Coronary artery (tissue), 2 donors: ENCODE data around the gene ATP4A.
A peak's percentile ranks its signal among the peaks of the same experiment; 100 is the strongest.
"Not testable (repeated sequence)": the region's sequence is repeated elsewhere in the genome, so short reads cannot be mapped to it uniquely, and the experiment has no call there.

Experiments used
- DNase-seq: peaks from one replicate; pipeline ENCODE4 v3.0.0-alpha.2; 2017; ENCODE audit warnings: low spot score
- H3K27ac ChIP-seq, 2 donors: fragments of 200-600 bp; sonication (generic); one replicate each; pipeline ENCODE4 v1.5.1; 2016 to 2019
- H3K4me3 ChIP-seq: fragments of 200-600 bp; sonication (generic); 2 replicates; pipeline ENCODE4 v1.5.1; 2016; ENCODE audit warnings: mild to moderate bottlenecking, moderate library complexity
- TF ChIP-seq, protein P1 (sequence below): fragments of 200-600 bp; sonication (generic); IDR thresholded peaks from one replicate; pipeline ENCODE4 v1.5.1; 2019; ENCODE audit warnings: antibody characterized with exemption

The ATP4A gene

DNA sequence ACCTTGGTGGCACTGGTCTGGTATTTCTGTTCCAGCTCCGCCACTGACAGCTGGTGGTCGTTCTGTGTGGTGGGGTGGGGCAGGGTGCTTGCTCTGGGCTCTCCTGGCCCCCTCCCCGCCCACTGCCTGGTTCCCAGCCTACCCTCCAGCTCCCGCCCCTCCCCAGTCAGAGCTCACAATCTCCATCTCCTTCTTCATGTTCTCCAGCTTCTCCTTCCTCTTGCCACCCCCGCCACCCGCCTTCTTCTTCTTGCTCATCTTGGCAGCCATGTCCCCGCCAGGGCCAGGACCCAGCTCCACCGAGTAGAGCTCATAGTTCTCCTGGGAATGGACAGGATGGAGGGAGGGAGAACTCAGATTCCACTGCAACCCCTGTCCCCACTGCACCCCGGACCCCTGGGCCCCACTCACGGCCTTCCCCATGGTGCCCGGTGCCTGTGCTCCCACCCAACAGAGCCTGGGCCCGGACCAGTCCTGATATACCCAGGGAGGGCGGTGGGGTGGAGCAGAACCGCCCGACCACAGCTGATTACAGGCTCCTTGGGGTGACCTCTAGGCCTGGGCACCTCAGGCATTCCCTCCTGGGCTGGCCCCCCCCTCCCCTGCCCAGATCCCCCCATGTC lies at the start of gene ATP4A:
Gene ATP4A (minus strand): TSS at position 452 of the 623 bp plus-strand sequence. CDS start 29 bp downstream, at position 423.
- no peak for DNase-seq
- no peak within 1 kb of the TSS for H3K4me3 ChIP-seq
- H3K27ac ChIP-seq: no peak within 1 kb of the TSS
- TF ChIP-seq, protein P1, sequence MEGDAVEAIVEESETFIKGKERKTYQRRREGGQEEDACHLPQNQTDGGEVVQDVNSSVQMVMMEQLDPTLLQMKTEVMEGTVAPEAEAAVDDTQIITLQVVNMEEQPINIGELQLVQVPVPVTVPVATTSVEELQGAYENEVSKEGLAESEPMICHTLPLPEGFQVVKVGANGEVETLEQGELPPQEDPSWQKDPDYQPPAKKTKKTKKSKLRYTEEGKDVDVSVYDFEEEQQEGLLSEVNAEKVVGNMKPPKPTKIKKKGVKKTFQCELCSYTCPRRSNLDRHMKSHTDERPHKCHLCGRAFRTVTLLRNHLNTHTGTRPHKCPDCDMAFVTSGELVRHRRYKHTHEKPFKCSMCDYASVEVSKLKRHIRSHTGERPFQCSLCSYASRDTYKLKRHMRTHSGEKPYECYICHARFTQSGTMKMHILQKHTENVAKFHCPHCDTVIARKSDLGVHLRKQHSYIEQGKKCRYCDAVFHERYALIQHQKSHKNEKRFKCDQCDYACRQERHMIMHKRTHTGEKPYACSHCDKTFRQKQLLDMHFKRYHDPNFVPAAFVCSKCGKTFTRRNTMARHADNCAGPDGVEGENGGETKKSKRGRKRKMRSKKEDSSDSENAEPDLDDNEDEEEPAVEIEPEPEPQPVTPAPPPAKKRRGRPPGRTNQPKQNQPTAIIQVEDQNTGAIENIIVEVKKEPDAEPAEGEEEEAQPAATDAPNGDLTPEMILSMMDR: no peak

DNA sequence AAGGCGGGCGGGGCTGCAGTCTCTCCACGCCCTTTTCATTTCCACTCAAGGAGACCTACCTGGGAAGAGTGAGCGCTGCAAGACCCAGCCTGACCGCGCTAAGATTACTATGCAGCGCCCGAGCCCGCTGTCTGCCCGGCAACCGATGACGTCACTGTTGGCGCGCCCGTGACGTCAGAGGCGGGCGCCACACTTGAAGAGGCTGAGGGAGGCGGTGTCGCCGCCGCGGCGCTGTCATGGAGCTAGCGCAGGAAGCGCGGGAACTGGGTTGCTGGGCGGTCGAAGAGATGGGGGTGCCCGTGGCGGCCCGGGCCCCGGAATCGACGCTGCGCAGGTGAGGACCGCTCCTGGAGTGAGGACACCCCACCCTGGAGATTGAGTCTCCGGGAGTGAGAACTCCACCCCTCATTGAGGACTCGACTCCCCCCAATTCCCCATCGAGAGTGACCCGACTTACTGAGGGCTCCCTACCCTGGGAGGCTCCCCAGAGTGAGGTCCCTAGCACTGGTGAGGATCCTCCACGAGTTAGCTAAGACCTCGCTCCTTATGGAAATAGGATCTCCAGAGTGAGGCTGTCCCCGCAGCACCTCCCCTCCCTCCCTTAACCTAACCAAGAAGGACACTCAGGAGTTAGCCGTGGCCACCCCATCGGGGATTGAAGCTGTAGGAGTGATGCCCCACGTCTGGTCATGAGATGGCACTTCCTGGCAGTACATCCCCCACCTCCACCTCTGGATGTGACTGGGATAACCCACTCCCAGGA lies 49.3 kb upstream of the ATP4A start, which contains the start of gene HAUS5:
Gene HAUS5 (plus strand): TSS at position 177 of the 763 bp plus-strand sequence. CDS start 60 bp downstream, at position 237.
- H3K4me3 ChIP-seq: peak within 1 kb of the TSS; percentile 80
- H3K27ac ChIP-seq: peak within 1 kb of the TSS; percentile 57 to 68
- peak; percentile 94 for DNase-seq
- TF ChIP-seq, protein P1: no peak

DNA sequence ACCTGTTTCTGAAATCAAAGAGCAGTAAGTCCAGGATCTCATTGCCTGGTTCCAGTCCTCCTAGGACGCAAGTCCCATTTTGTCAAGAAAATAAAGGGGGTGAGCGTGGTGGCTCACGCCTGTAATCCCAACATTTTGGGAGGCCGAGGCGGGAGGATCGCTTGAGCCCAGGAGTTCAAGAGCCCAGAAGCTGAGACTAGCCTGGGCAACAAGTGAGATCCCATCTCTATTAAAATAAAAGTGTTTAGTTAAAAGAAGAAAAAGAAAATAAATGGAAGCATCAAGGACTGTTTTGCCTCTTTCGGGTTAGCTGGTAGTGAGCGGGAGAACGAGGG lies 48.7 kb upstream of the ATP4A start:
- Histone ChIP-seq H3K27ac (peak overlapping the region; percentile 57 to 68), H3K4me3 (peak overlapping the region; percentile 80)
- DNase-seq: no peak
- TF ChIP-seq, protein P1: no peak

DNA sequence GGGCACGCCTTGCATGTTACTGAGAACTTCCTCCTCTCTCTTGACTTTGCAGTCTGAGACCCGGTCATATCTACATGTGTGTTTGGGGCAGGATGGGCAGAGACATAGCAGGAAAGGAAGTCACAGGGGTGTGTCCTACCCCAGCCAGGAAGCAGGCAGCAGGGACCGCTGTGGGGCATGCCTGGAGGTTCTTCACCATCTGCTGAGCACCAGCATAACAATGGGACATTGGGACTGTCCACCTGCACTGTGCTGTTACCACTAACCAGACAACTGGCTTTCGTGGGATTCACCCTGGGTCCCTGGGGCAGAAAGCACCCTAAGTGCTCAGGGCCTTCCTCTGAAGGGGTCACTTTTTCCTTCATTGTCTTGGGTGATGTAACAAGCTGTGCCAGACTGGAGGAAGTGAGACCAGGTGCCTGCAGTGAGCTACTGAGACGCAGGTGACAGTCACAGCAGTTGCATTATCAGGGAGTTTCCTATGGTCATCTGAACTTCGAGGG lies 46.4 kb upstream of the ATP4A start:
- H3K27ac ChIP-seq: no peak overlapping the region
- H3K4me3 ChIP-seq: no peak overlapping the region
- DNase-seq: no peak
- TF ChIP-seq, protein P1: no peak

DNA sequence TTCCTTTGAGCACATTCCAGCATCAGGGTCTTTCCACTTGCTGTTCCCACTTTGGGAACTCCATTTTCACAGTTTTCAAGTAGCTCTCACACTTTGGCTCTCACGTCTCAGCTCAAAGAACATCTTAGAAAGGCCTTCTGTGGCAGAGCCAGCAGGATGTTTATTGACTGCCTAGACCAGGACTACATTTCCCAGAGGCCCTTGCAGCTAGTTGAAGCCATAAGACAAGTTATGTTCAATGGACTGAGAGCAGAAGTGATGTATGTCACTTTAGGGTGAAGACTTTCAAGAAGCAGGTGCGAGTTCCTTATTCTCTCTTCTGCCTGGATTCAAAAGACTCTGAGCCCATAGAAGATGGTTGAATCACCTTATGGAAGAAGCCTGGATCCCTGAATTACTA lies 44.8 kb upstream of the ATP4A start:
- DNase-seq: no peak
- H3K27ac ChIP-seq: no peak overlapping the region
- H3K4me3 ChIP-seq: no peak overlapping the region
- TF ChIP-seq, protein P1: no peak

DNA sequence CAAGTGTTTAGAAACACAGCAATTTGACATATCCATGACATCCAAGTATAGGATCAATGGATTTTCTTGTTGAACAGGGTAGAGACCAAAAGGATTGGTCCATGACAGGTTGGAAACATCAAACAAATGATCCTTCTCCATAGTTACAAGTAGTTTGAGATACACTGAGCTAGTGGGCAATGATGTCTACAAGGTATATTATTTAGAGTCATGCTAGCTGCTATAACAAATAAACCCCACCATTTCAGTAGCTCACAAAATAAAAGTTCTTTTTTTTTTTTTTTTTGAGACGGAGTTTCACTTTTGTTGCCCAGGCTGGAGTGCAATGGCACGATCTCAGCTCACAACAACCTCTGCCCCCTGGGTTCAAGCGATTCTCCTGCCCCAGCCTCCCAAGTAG lies 44.2 kb upstream of the ATP4A start:
- H3K4me3 ChIP-seq: no peak overlapping the region
- no peak overlapping the region for H3K27ac ChIP-seq
- TF ChIP-seq, protein P1: no peak
- DNase-seq: no peak

DNA sequence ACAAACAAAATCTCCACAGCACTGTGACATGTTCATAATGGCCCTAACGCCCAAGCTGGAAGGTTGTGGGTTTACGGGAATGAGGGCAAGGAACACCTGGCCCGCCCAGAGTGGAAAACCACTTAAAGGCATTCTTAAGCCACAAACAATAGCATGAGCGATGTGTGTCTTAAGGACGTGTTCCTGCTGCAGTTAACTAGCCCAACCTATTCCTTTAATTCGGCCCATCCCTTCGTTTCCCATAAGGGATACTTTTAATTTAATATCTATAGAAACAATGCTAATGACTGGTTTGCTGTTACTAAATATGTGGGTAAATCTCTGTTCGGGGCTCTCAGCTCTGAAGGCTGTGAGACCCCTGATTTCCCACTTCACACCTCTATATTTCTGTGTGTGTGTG lies 43.7 kb upstream of the ATP4A start:
- not testable (repeated sequence) for DNase-seq, H3K4me3 ChIP-seq, H3K27ac ChIP-seq

DNA sequence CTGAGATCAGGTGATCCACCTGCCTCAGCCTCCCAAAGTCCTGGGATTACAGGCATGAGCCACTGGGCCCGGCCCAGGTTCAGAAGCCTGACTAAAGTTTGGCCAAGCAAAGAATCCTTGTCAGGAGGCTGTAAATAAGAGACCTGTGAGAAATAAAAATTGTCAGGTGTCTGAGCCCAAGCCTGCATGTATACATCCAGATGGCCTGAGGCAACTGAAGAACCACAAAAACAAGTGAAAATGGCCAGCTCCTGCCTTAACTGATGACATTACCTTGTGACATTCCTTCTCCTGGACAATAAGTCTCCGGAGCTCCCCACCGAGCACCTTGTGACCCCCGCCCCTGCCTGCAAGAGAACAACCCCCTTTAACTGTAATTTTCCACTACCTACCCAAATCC lies 41.0 kb upstream of the ATP4A start:
- not testable (repeated sequence) for DNase-seq, H3K4me3 ChIP-seq, H3K27ac ChIP-seq
